ENCODE results near the gene AGAP3.

AGAP3 gene

GRCh38 chr7:151123822-151124464 is 37.7 kb downstream of the AGAP3 start:
- no peak overlapping the region for H3K4me2 ChIP-seq (ENCODE audit: low read length)
- no peak overlapping the region for H3K9ac ChIP-seq (ENCODE audit: low read length)
- H3K4me1 ChIP-seq (ENCODE audit: low read length) = no peaks in the 10 kb centered on the region
- no peak overlapping the region for H3K27ac ChIP-seq (ENCODE audit: low read length)
- H3K36me3 ChIP-seq (replicated peaks; ENCODE audit: low read depth, low read length) = no peaks in the 10 kb centered on the region
- H3K79me2 ChIP-seq (ENCODE audit: low read length) = no peaks in the 10 kb centered on the region
- no peaks in the 10 kb centered on the region for H3K9me3 ChIP-seq (ENCODE audit: insufficient read depth, low read length)
- H3K27me3 ChIP-seq (ENCODE audit: low read depth, low read length) = no peaks in the 10 kb centered on the region
- no peak overlapping the region for H2AFZ ChIP-seq (ENCODE audit: low read depth, low read length)
- no peak overlapping the region for H3K4me3 ChIP-seq (ENCODE audit: low read length)
- TF ChIP-seq EZH2phosphoT487 (IDR thresholded peaks at IDR 0.05; ENCODE audit: low read depth) = no peak
- peak; percentile 98 for TF ChIP-seq CTCF (IDR thresholded peaks at IDR 0.05; ENCODE audit: low read depth, low read length)
- peaks cover 11% of the 10 kb centered on the region for H4K20me1 ChIP-seq (ENCODE audit: insufficient read depth, low read length)

- H3K27me3 ChIP-seq (ENCODE audit: low read depth, low read length) = no peaks in the 10 kb centered on the region
- no peak overlapping the region for H2AFZ ChIP-seq (ENCODE audit: low read depth, low read length)
- H3K27ac ChIP-seq (ENCODE audit: low read length) = no peak overlapping the region
- H4K20me1 ChIP-seq (ENCODE audit: insufficient read depth, low read length) = peaks cover 11% of the 10 kb centered on the region
- no peak overlapping the region for H3K9ac ChIP-seq (ENCODE audit: low read length)
- H3K79me2 ChIP-seq (ENCODE audit: low read length) = no peaks in the 10 kb centered on the region
- H3K4me3 ChIP-seq (ENCODE audit: low read length) = no peak overlapping the region
- H3K4me2 ChIP-seq (ENCODE audit: low read length) = no peak overlapping the region
- H3K9me3 ChIP-seq (ENCODE audit: insufficient read depth, low read length) = no peaks in the 10 kb centered on the region
- no peaks in the 10 kb centered on the region for H3K4me1 ChIP-seq (ENCODE audit: low read length)
- H3K36me3 ChIP-seq (replicated peaks; ENCODE audit: low read depth, low read length) = no peaks in the 10 kb centered on the region
- TF ChIP-seq EZH2phosphoT487 (IDR thresholded peaks at IDR 0.05; ENCODE audit: low read depth) (no peak), CTCF (IDR thresholded peaks at IDR 0.05; ENCODE audit: low read depth, low read length) (no peak)
Observed at GRCh38 chr7:151124481-151124880, 38.2 kb downstream of the AGAP3 start.

- H3K4me3 ChIP-seq (ENCODE audit: low read length) = no peak overlapping the region
- H3K27me3 ChIP-seq (ENCODE audit: low read depth, low read length) = no peaks in the 10 kb centered on the region
- H4K20me1 ChIP-seq (ENCODE audit: insufficient read depth, low read length) = peaks cover 11% of the 10 kb centered on the region
- no peak overlapping the region for H2AFZ ChIP-seq (ENCODE audit: low read depth, low read length)
- no peak overlapping the region for H3K27ac ChIP-seq (ENCODE audit: low read length)
- no peaks in the 10 kb centered on the region for H3K4me1 ChIP-seq (ENCODE audit: low read length)
- H3K36me3 ChIP-seq (replicated peaks; ENCODE audit: low read depth, low read length) = no peaks in the 10 kb centered on the region
- TF ChIP-seq EZH2phosphoT487 (IDR thresholded peaks at IDR 0.05; ENCODE audit: low read depth) (no peak), CTCF (IDR thresholded peaks at IDR 0.05; ENCODE audit: low read depth, low read length) (no peak)
- no peaks in the 10 kb centered on the region for H3K9me3 ChIP-seq (ENCODE audit: insufficient read depth, low read length)
- H3K4me2 ChIP-seq (ENCODE audit: low read length) = no peak overlapping the region
- H3K9ac ChIP-seq (ENCODE audit: low read length) = no peak overlapping the region
- H3K79me2 ChIP-seq (ENCODE audit: low read length) = no peaks in the 10 kb centered on the region
Observed at GRCh38 chr7:151124899-151125399, 38.7 kb downstream of the AGAP3 start.

- H3K27ac ChIP-seq (ENCODE audit: low read length) = no peak overlapping the region
- no peak overlapping the region for H3K4me3 ChIP-seq (ENCODE audit: low read length)
- no peaks in the 10 kb centered on the region for H3K4me1 ChIP-seq (ENCODE audit: low read length)
- no peak overlapping the region for H3K4me2 ChIP-seq (ENCODE audit: low read length)
- H3K36me3 ChIP-seq (replicated peaks; ENCODE audit: low read depth, low read length) = no peaks in the 10 kb centered on the region
- H4K20me1 ChIP-seq (ENCODE audit: insufficient read depth, low read length) = peaks cover 11% of the 10 kb centered on the region
- H3K9me3 ChIP-seq (ENCODE audit: insufficient read depth, low read length) = no peaks in the 10 kb centered on the region
- H3K27me3 ChIP-seq (ENCODE audit: low read depth, low read length) = no peaks in the 10 kb centered on the region
- no peak overlapping the region for H2AFZ ChIP-seq (ENCODE audit: low read depth, low read length)
- no peak for TF ChIP-seq EZH2phosphoT487 (IDR thresholded peaks at IDR 0.05; ENCODE audit: low read depth)
- H3K79me2 ChIP-seq (ENCODE audit: low read length) = no peaks in the 10 kb centered on the region
- H3K9ac ChIP-seq (ENCODE audit: low read length) = no peak overlapping the region
Observed at GRCh38 chr7:151125470-151125845, 39.2 kb downstream of the AGAP3 start.

Measured in OCI-LY3 (cell line).